ENCODE data around the gene PTPRJ. TPM values are rescaled to one million over a fixed set of nuclear protein-coding genes. Genes with fewer than 3 reads are reported as not detected.

The PTPRJ gene
- total RNA-seq, 1 donor from 2014 or later, result 6.3 TPM

DNA sequence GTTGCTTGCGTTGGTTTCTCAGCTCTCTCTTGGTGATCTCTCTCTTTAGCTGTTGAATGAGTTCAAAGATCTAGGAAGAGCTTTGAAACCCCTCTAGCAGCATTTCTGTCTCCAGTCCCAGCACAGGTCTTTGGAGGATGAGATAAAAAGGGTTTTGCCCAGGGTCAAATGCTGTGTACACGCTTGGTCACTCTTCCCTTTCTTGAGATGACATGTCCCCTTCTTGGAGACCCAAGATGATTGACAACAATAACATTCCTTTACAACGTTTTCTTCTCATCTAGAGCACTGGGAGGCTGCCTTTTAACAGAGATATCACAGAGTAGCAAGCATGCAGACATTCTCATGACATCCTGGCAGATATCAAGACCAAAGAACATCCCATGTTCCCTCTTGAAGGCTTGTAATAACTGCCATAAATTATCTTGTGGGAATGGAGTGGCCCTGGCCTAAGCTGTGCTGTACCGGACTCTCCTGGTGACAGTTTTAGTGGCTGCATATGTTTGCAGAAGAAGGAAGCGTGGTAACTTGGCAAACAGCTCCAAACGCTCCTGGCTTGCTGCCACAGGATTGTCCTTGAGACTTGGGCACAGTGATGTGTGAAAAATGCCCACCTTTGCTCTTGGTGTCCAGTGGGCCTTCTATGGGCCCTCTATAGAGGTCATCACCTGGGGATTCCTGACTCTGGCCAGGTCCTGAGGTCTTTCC is 107.8 kb downstream of the PTPRJ start:
- Histone ChIP-seq H3K4me1 (ENCODE audit: control insufficient read depth in 3 of 3, insufficient read depth in 3 of 3, low read length in 3 of 3) (peaks cover 3 to 18% (median 5%) of the 10 kb centered on the region in 3 donors), H3K4me3 (ENCODE audit: low read length in 3 of 3) (no peak overlapping the region), H3K27ac (ENCODE audit: low read depth, low read length) (no peak overlapping the region), H3K36me3 (ENCODE audit: control insufficient read depth in 3 of 3, insufficient read depth in 3 of 3, low read length in 3 of 3) (no peaks in the 10 kb centered on the region), H3K9ac (ENCODE audit: low read depth in 1 of 3, low read length in 3 of 3) (no peak overlapping the region), H3K27me3 (ENCODE audit: control insufficient read depth in 3 of 3, insufficient read depth in 3 of 3, low read length in 3 of 3) (no peaks in the 10 kb centered on the region), H3K9me3 (ENCODE audit: control insufficient read depth in 3 of 3, low read length in 3 of 3) (no peaks in the 10 kb centered on the region)

DNA sequence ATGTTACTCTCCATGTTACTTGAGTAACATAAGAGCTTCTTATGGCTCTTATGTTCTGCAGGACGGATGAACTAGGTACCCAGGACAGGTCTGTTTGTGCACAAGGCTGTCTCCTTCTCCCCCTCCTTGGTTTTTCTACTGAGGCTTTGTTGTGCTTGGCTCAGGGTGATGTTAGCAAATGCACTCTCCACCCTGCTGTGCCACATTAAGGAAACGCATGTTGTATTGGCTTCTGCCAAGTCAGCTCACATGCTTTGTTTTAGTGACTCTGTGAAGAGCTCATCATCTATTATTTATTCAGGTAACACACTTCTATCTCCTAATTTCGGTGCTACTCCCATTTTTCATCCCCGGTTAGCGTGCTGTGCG is 108.3 kb downstream of the PTPRJ start:
- H3K27me3 ChIP-seq (ENCODE audit: control insufficient read depth in 3 of 3, insufficient read depth in 3 of 3, low read length in 3 of 3), result no peaks in the 10 kb centered on the region
- H3K4me1 ChIP-seq (ENCODE audit: control insufficient read depth in 3 of 3, insufficient read depth in 3 of 3, low read length in 3 of 3), result peaks cover 3 to 14% (median 5%) of the 10 kb centered on the region in 3 donors
- H3K9ac ChIP-seq (ENCODE audit: low read depth in 1 of 3, low read length in 3 of 3), result no peak overlapping the region
- H3K27ac ChIP-seq (ENCODE audit: low read depth, low read length), result no peak overlapping the region
- H3K9me3 ChIP-seq (ENCODE audit: control insufficient read depth in 3 of 3, low read length in 3 of 3), result no peaks in the 10 kb centered on the region
- H3K36me3 ChIP-seq (ENCODE audit: control insufficient read depth in 3 of 3, insufficient read depth in 3 of 3, low read length in 3 of 3), result no peaks in the 10 kb centered on the region
- H3K4me3 ChIP-seq (ENCODE audit: low read length in 3 of 3), result no peak overlapping the region

DNA sequence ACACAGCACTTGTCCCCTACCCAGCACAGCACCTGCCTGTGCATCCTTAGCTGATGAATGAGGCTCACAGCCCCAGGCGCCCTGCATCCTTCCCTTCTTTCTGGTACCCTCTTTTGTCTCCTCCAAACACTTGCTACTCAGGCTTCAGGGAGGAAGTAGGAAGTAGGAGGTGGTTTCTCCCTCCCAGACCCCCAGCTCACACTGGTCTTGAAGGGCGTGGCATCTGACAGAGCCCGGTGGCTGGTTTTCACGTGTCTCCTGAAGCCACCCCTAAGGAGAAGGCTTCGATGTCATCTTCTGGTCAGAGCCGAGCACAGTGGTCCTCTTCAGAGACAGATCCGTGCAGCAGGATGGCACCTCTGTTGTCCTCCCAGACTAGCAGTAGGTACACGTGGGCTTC is 109.8 kb downstream of the PTPRJ start:
- H3K9me3 ChIP-seq (ENCODE audit: control insufficient read depth in 3 of 3, low read length in 3 of 3), result no peaks in the 10 kb centered on the region
- H3K27me3 ChIP-seq (ENCODE audit: control insufficient read depth in 3 of 3, insufficient read depth in 3 of 3, low read length in 3 of 3), result no peaks in the 10 kb centered on the region
- no peak overlapping the region for H3K27ac ChIP-seq (ENCODE audit: low read depth, low read length)
- H3K36me3 ChIP-seq (ENCODE audit: control insufficient read depth in 3 of 3, insufficient read depth in 3 of 3, low read length in 3 of 3), result no peaks in the 10 kb centered on the region
- peaks cover 7 to 25% (median 10%) of the 10 kb centered on the region in 3 donors for H3K4me1 ChIP-seq (ENCODE audit: control insufficient read depth in 3 of 3, insufficient read depth in 3 of 3, low read length in 3 of 3)
- H3K4me3 ChIP-seq (ENCODE audit: low read length in 3 of 3), result no peak overlapping the region
- no peak overlapping the region for H3K9ac ChIP-seq (ENCODE audit: low read depth in 1 of 3, low read length in 3 of 3)

DNA sequence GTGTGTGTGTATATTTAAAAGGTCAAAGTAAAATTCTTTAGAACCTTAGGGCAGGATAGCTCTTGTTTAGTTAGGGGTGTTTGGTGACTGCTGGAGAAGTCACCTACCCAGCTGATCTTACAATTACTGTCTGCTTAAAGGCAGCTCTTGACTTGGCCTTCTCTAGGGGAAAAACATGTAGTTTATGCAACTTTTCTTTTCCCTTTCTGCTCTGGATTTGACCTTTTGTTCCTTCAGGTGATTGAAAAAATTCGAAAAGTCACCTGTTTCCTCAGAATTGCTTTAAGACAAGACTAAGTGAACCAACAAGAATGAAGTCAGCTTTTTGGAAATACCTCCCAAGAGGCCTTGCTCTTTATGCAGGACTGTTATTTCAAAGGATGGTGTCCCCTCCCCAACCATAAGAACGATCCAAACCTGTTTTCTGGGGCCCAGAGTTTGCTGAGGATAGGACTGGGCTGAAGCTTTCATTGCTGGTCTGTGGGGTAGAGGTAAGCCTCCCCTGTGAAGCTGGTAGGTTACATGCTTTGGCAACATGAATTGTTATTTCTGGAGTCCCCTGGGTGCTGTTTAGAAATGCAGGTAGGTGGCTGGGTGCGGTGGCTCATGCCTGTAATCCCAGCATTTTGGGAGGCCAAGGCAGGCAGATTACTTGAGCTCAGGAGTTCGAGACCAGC is 111.2 kb downstream of the PTPRJ start:
- H3K27ac ChIP-seq (ENCODE audit: low read depth, low read length), result no peak overlapping the region
- H3K36me3 ChIP-seq (ENCODE audit: control insufficient read depth in 3 of 3, insufficient read depth in 3 of 3, low read length in 3 of 3), result no peaks in the 10 kb centered on the region
- no peaks in the 10 kb centered on the region for H3K27me3 ChIP-seq (ENCODE audit: control insufficient read depth in 3 of 3, insufficient read depth in 3 of 3, low read length in 3 of 3)
- peaks cover 14 to 34% (median 15%) of the 10 kb centered on the region in 3 donors for H3K4me1 ChIP-seq (ENCODE audit: control insufficient read depth in 3 of 3, insufficient read depth in 3 of 3, low read length in 3 of 3)
- no peaks in the 10 kb centered on the region for H3K9me3 ChIP-seq (ENCODE audit: control insufficient read depth in 3 of 3, low read length in 3 of 3)
- H3K4me3 ChIP-seq (ENCODE audit: low read length in 3 of 3), result no peak overlapping the region
- no peak overlapping the region for H3K9ac ChIP-seq (ENCODE audit: low read depth in 1 of 3, low read length in 3 of 3)

DNA sequence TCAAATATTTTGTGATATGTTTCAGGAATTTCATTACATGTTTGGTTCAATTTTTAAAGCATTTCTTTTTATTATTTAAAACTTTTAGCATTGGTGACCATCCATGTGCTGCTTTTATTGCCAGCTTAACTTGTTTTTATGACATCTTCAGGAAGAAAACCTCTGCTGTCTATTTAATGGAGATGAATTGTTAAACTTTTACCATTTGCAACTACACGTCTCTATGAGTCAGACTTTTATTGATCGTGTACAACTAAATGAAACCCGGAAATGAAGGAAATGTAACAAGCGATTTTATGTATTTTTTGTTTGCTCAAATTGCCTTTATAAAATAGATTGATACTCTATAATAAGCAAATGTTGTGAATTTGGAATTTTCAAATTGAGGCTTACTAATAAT is 113.0 kb downstream of the PTPRJ start:
- no peaks in the 10 kb centered on the region for H3K9me3 ChIP-seq (ENCODE audit: control insufficient read depth in 3 of 3, low read length in 3 of 3)
- no peaks in the 10 kb centered on the region for H3K27me3 ChIP-seq (ENCODE audit: control insufficient read depth in 3 of 3, insufficient read depth in 3 of 3, low read length in 3 of 3)
- no peak overlapping the region for H3K9ac ChIP-seq (ENCODE audit: low read depth in 1 of 3, low read length in 3 of 3)
- no peak overlapping the region for H3K4me3 ChIP-seq (ENCODE audit: low read length in 3 of 3)
- H3K36me3 ChIP-seq (ENCODE audit: control insufficient read depth in 3 of 3, insufficient read depth in 3 of 3, low read length in 3 of 3), result no peaks in the 10 kb centered on the region
- no peak overlapping the region for H3K27ac ChIP-seq (ENCODE audit: low read depth, low read length)
- peaks cover 10 to 32% (median 14%) of the 10 kb centered on the region in 3 donors for H3K4me1 ChIP-seq (ENCODE audit: control insufficient read depth in 3 of 3, insufficient read depth in 3 of 3, low read length in 3 of 3)

DNA sequence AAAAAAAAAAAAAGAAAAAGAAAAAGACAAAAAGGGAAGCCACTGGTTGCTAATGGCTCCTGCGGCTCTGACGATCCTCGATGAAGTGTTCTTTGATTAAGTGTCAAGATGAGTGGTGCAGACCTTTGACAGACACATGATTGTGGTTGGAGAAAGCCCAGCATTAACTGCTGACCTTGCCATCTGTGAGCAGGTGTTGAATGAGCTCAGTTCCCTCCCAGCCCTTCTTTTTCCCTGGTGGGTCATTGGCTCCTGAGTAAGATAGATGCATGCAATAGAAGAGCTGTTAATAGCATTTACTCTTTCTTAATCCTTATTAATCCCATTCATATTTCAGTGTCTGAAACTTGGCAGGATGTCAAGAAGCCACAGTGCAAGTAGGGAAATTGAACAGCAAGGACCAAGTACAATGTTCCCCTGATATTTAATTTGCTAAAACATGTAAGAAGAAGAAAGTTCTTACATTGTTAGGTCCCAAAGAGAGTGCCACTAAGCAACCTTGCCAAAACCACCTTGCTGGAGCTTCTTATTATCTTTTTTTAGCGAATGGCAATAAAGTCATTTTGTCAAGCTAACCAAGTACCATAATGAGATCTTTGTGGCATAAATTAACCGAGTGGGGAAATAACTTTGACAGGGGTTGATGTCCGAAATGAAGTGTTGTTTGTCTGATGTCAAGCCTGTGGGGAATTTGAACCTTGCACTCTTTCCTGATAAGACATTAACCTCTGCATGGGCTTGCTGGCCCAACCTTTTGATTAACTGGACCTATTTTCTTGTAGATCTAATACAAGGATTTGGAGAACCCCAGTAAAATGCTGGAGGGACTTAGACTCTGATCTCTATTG is 113.7 kb downstream of the PTPRJ start:
- Histone ChIP-seq H3K4me1 (ENCODE audit: control insufficient read depth in 3 of 3, insufficient read depth in 3 of 3, low read length in 3 of 3) (peaks cover 9 to 25% (median 11%) of the 10 kb centered on the region in 3 donors), H3K9ac (ENCODE audit: low read depth in 1 of 3, low read length in 3 of 3) (no peak overlapping the region), H3K27me3 (ENCODE audit: control insufficient read depth in 3 of 3, insufficient read depth in 3 of 3, low read length in 3 of 3) (no peaks in the 10 kb centered on the region), H3K36me3 (ENCODE audit: control insufficient read depth in 3 of 3, insufficient read depth in 3 of 3, low read length in 3 of 3) (no peaks in the 10 kb centered on the region), H3K4me3 (ENCODE audit: low read length in 3 of 3) (no peak overlapping the region), H3K9me3 (ENCODE audit: control insufficient read depth in 3 of 3, low read length in 3 of 3) (no peaks in the 10 kb centered on the region), H3K27ac (ENCODE audit: low read depth, low read length) (no peak overlapping the region)

DNA sequence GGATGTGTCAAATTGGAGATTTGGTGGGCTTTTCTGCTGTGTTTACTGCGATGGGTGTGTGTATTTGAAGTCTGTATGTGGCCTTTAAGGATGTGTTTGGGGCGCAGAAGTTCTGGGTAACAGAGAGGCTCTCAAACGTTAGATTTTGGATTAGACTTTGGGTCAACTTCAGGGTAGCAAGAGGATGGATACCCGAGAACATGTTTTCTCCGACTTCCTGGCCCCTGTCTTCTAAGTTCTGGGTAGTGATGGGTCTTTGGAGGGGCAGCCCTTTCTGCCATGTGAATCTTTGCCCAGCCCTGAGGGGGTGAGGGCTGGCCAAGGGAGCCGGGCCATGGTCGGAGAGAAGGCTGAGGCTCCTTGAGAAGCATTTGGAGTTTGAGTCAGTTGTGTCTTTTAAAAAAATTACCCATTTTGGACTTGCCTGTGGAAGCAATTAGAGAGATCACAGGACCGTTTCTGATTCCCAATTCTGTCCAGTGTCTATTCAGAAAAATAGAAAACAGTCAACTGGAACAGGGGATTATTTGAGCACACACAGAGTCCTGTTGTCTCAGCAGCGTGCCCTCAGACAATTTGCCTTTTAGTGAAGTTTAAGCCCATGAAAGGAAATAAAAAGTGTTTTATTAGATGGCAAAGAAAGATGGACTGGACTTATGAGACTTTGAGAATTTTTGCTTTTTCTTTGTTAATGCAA is 114.4 kb downstream of the PTPRJ start:
- no peak overlapping the region for H3K9ac ChIP-seq (ENCODE audit: low read depth in 1 of 3, low read length in 3 of 3)
- H3K4me3 ChIP-seq (ENCODE audit: low read length in 3 of 3), result no peak overlapping the region
- peaks cover 9 to 24% (median 11%) of the 10 kb centered on the region in 3 donors for H3K4me1 ChIP-seq (ENCODE audit: control insufficient read depth in 3 of 3, insufficient read depth in 3 of 3, low read length in 3 of 3)
- no peaks in the 10 kb centered on the region for H3K27me3 ChIP-seq (ENCODE audit: control insufficient read depth in 3 of 3, insufficient read depth in 3 of 3, low read length in 3 of 3)
- H3K36me3 ChIP-seq (ENCODE audit: control insufficient read depth in 3 of 3, insufficient read depth in 3 of 3, low read length in 3 of 3), result no peaks in the 10 kb centered on the region
- no peaks in the 10 kb centered on the region for H3K9me3 ChIP-seq (ENCODE audit: control insufficient read depth in 3 of 3, low read length in 3 of 3)
- H3K27ac ChIP-seq (ENCODE audit: low read depth, low read length), result no peak overlapping the region

DNA sequence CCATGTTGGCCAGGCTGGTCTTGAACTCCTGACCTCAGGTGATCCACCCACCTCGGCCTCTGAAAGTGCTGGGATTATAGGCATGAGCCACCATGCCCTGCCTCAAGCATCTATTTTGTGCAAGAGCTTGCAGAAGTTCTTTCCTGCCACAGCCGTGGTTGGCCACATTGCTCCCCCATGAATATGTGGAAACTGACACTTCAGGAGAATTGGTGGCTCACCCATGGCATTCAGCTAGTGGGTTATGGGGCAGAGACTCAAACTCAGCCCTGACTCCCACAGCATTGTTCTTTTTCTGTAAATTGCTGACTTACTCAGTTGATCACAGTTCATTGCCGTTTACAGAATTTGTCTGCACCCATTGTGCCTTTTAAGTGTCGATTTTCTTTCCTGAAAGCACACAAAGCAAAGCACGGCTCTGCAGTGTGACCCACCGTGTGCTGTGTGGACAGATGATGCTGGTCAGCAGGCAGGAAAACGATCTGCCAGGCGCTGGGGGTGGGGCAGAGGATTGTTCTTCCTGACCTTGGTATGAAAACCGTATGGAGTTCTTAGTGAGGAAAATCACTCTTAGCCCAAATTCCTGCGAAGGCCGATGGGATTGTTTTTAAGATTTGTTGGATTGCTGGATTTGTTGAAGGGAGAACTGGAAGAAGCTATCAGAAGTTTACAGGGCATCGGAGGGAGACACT is 115.6 kb downstream of the PTPRJ start:
- no peaks in the 10 kb centered on the region for H3K27me3 ChIP-seq (ENCODE audit: control insufficient read depth in 3 of 3, insufficient read depth in 3 of 3, low read length in 3 of 3)
- no peak overlapping the region for H3K27ac ChIP-seq (ENCODE audit: low read depth, low read length)
- H3K36me3 ChIP-seq (ENCODE audit: control insufficient read depth in 3 of 3, insufficient read depth in 3 of 3, low read length in 3 of 3), result no peaks in the 10 kb centered on the region
- no peaks in the 10 kb centered on the region for H3K9me3 ChIP-seq (ENCODE audit: control insufficient read depth in 3 of 3, low read length in 3 of 3)
- H3K9ac ChIP-seq (ENCODE audit: low read depth in 1 of 3, low read length in 3 of 3), result peak overlapping the region in 1 of 3 donors; percentile 25
- no peak overlapping the region for H3K4me3 ChIP-seq (ENCODE audit: low read length in 3 of 3)
- peaks cover 9 to 24% (median 12%) of the 10 kb centered on the region in 3 donors for H3K4me1 ChIP-seq (ENCODE audit: control insufficient read depth in 3 of 3, insufficient read depth in 3 of 3, low read length in 3 of 3)
